SK-N-SH (cell line): ENCODE measurements around the gene CASK. TPM values are rescaled to one million over a fixed set of nuclear protein-coding genes. Genes with fewer than 3 reads are reported as not detected.

Source experiments
- CTCF ChIA-PET: fragments of 300-600, 350-600 bp; formaldehyde crosslinking; extraction: SDS; loops from one replicate; lab custom pipeline; 2021; lab: Yijun Ruan, JAX
- POLR2A ChIA-PET: fragments of 350-600 bp; sonication (Branson Sonifier 250); formaldehyde crosslinking; extraction: SDS; loops from one replicate; lab custom pipeline; 2020; ENCODE audit warnings: antibody characterized with exemption, inconsistent platforms; lab: Yijun Ruan, JAX
- DNase-seq: peaks from one replicate; pipeline ENCODE4 v3.0.0; 2012
- H2AFZ ChIP-seq: fragments of 200-600 bp; sonication (generic); 2 replicates; pipeline ENCODE4 v1.8.1; 2016; ENCODE audit warnings: antibody characterized with exemption, mild to moderate bottlenecking, low read depth
- H3F3A ChIP-seq: fragments of 200-600 bp; sonication (generic); replicated peaks from 2 replicates; pipeline ENCODE3; 2016; ENCODE audit warnings: antibody characterized with exemption, mild to moderate bottlenecking; ENCODE audit not compliant: insufficient read depth
- H3K27ac ChIP-seq, 2 experiments: fragments of 200-500 bp in 1 of 2; fragments of 200-600 bp in 1 of 2; sonication (Bioruptor generic) in 1 of 2; sonication (generic), shearing (Covaris generic) in 1 of 2; 2 replicates each; pipeline versions ENCODE4 v1.5.1 to v1.6.1; 2014 to 2016; ENCODE audit warnings: low read depth in 2 of 2, inconsistent platforms in 1 of 2, low read length in 1 of 2, mild to moderate bottlenecking in 1 of 2, mixed read lengths in 1 of 2
- H3K27me3 ChIP-seq: fragments of 200-600 bp; sonication (generic), shearing (Covaris generic); 2 replicates; pipeline ENCODE4 v1.6.1; 2016; ENCODE audit warnings: mixed run types; ENCODE audit not compliant: insufficient read depth
- H3K36me3 ChIP-seq, 2 experiments: fragments of 200-500 bp in 1 of 2; fragments of 200-600 bp in 1 of 2; sonication (Bioruptor generic) in 1 of 2; sonication (generic) in 1 of 2; replicated peaks in 1 of 2; 2 replicates each; pipeline versions ENCODE3 to v1.5.1; 2014 to 2016; ENCODE audit warnings: low read length in 1 of 2, mild to moderate bottlenecking in 1 of 2; ENCODE audit not compliant: insufficient read depth in 2 of 2, control insufficient read depth in 1 of 2
- H3K4me1 ChIP-seq, 2 experiments: fragments of 200-500 bp in 1 of 2; fragments of 200-600 bp in 1 of 2; sonication (Bioruptor generic) in 1 of 2; sonication (generic), shearing (Covaris generic) in 1 of 2; 2 replicates each; pipeline versions ENCODE4 v1.5.1 to v1.6.1; 2014 to 2016; ENCODE audit warnings: low read depth in 1 of 2, low read length in 1 of 2, mixed run types in 1 of 2; ENCODE audit not compliant: insufficient read depth in 2 of 2, control insufficient read depth in 1 of 2
- H3K4me2 ChIP-seq: fragments of 200-600 bp; sonication (generic), shearing (Covaris generic); 2 replicates; pipeline ENCODE4 v1.6.1; 2017; ENCODE audit warnings: mixed run types
- H3K4me3 ChIP-seq, 2 experiments: fragments of 200-500 bp in 1 of 2; fragments of 200-600 bp in 1 of 2; sonication (Bioruptor generic) in 1 of 2; sonication (generic), shearing (Covaris generic) in 1 of 2; 2 replicates each; pipeline versions ENCODE4 v1.5.1 to v1.8.1; 2014 to 2016; ENCODE audit warnings: low read depth in 2 of 2, inconsistent platforms in 1 of 2, low read length in 1 of 2, mild to moderate bottlenecking in 1 of 2, mixed read lengths in 1 of 2, moderate library complexity in 1 of 2
- H3K79me2 ChIP-seq: fragments of 200-600 bp; sonication (generic); 2 replicates; pipeline ENCODE4 v1.8.1; 2017; ENCODE audit warnings: mild to moderate bottlenecking; ENCODE audit not compliant: insufficient read depth
- H3K9ac ChIP-seq: fragments of 200-600 bp; sonication (generic); 2 replicates; pipeline ENCODE4 v1.6.1; 2017; ENCODE audit warnings: mixed run types
- H3K9me2 ChIP-seq: fragments of 200-600 bp; sonication (generic); 2 replicates; pipeline ENCODE4 v1.6.1; 2017; ENCODE audit warnings: mixed run types
- H3K9me3 ChIP-seq: fragments of 200-600 bp; sonication (generic); 2 replicates; pipeline ENCODE4 v1.6.1; 2017; ENCODE audit warnings: mixed run types, mild to moderate bottlenecking, moderate library complexity
- H4K20me1 ChIP-seq: fragments of 200-600 bp; sonication (generic); 2 replicates; pipeline ENCODE4 v1.6.1; 2017; ENCODE audit warnings: mild to moderate bottlenecking, mixed run types; ENCODE audit not compliant: insufficient read depth
- CHD2 ChIP-seq: fragments of 150-350 bp; IDR thresholded peaks from 2 replicates; pipeline ENCODE4 v1.6.1; 2018; ENCODE audit warnings: low read length; ENCODE audit not compliant: partially characterized antibody
- EZH2phosphoT487 ChIP-seq: fragments of 200-600 bp; sonication (generic); IDR thresholded peaks from 2 replicates; pipeline ENCODE4 v1.6.1; 2017; ENCODE audit warnings: low read depth, mixed run types, mild to moderate bottlenecking, antibody characterized with exemption, moderate library complexity, borderline replicate concordance
- FOXM1 ChIP-seq: IDR thresholded peaks from 2 replicates; pipeline ENCODE4 v1.4.0; 2012; ENCODE audit warnings: low read depth, mild to moderate bottlenecking
- GATA2 ChIP-seq: sonication (generic); formaldehyde crosslinking; IDR thresholded peaks from 2 replicates; pipeline ENCODE4 v1.5.0; 2020; ENCODE audit warnings: mild to moderate bottlenecking, missing genetic modification reagents
- NFIC ChIP-seq: IDR thresholded peaks from 2 replicates; pipeline ENCODE4 v1.4.0; 2012; ENCODE audit warnings: borderline replicate concordance
- NRF1 ChIP-seq: IDR thresholded peaks from 2 replicates; pipeline ENCODE4 v1.6.1; 2012; ENCODE audit warnings: low read depth, mild to moderate bottlenecking, low read length
- POLR2AphosphoS5 ChIP-seq: IDR thresholded peaks from 2 replicates; pipeline ENCODE4 v1.6.1; 2012; ENCODE audit warnings: low read depth, low read length
- SIN3A ChIP-seq: IDR thresholded peaks from 2 replicates; pipeline ENCODE4 v1.6.1; 2012; ENCODE audit warnings: low read depth, mild to moderate bottlenecking, low read length, moderate library complexity, borderline replicate concordance
- SMC3 ChIP-seq: IDR thresholded peaks from 2 replicates; pipeline ENCODE4 v1.6.1; 2012; ENCODE audit warnings: low read depth, low read length, improper control_type of control experiment
- TAF1 ChIP-seq: IDR thresholded peaks from 2 replicates; pipeline ENCODE4 v1.6.1; 2012; ENCODE audit warnings: low read depth, mild to moderate bottlenecking, low read length, moderate library complexity, borderline replicate concordance
- YY1 ChIP-seq: IDR thresholded peaks from 2 replicates; pipeline ENCODE4 v1.4.0; 2012; ENCODE audit warnings: low read depth, mild to moderate bottlenecking
- WGBS: methylation state at CpG from one replicate; pipeline ENCODE4 v1.1.6; 2017; ENCODE audit warnings: low lambda C conversion rate; 5-methylcytosine and 5-hydroxymethylcytosine counted together
- polyA plus RNA-seq, 3 experiments: library from polyadenylated mRNA; depleted of rRNA; stranded (reverse); fragments of >200 nt; gene quantifications; 2 replicates each; pipeline ENCODE4 v1.2.3, GENCODE V29; 2012
- TF ChIP-seq, protein P1 (sequence below): fragments of 150-350 bp; IDR thresholded peaks from 2 replicates; pipeline ENCODE4 v1.6.1; 2017; ENCODE audit warnings: antibody characterized with exemption, low read length, low read depth, borderline replicate concordance
- TF ChIP-seq, protein P2 (sequence below): IDR thresholded peaks from 2 replicates; pipeline ENCODE4 v1.4.0; 2012; ENCODE audit warnings: low read depth, borderline replicate concordance
- TF ChIP-seq, protein P3 (sequence below): fragments of 200-600 bp; sonication (generic); IDR thresholded peaks from 2 replicates; pipeline ENCODE4 v1.6.1; 2017; ENCODE audit warnings: antibody characterized with exemption, mild to moderate bottlenecking, moderate library complexity
- TF ChIP-seq, protein P4 (sequence below): IDR thresholded peaks from 2 replicates; pipeline ENCODE4 v1.6.1; 2012; ENCODE audit warnings: mild to moderate bottlenecking, low read depth, low read length, moderate library complexity
- TF ChIP-seq, protein P5 (sequence below): IDR thresholded peaks from 2 replicates; pipeline ENCODE4 v1.4.0; 2012; ENCODE audit warnings: low read depth, borderline replicate concordance

Gene CASK
- polyA plus RNA-seq, 1 of the 3 experiments (the other 2 are of a cell fraction) = 7.0 TPM

DNA sequence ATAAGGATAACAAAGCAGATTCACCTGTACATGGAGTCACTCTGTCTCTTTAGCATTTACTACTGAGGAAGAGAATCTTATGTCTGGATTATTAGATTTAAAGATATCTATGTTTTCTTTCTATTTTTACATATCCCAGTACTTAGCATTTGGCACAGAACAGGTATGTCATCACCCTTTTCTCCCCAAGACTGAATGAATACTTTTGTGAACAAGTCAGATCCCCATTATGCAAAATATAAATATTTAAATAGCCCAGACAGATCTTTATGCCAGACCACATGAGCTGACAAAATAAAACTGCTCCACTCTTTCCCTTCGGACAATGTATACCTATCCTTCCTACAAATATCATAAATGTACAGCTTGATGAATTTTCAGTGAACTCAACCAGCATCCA is 94.5 kb downstream of the CASK start:
- Histone ChIP-seq H3K4me1 (no peaks in the 10 kb centered on the region; a peak in 1 of 4 replicates), H3F3A (no peaks in the 10 kb centered on the region), H3K9me2 (no peaks in the 10 kb centered on the region), H3K36me3 (no peaks in the 10 kb centered on the region), H4K20me1 (no peaks in the 10 kb centered on the region), H3K9me3 (no peaks in the 10 kb centered on the region), H3K27ac (peak overlapping the region in 1 of 2 experiments; percentile 53; a peak in 1 of 4 replicates), H3K4me3 (no peak overlapping the region), H2AFZ (no peak overlapping the region)
- POLR2A ChIA-PET = no interaction called here
- DNase-seq = no peak
- CTCF ChIA-PET = interaction anchor here (1.2 to 2.1 kb wide), 2 partner anchors 10 to 30 kb away, joined by 4 to 7 read pairs; no protein-coding TSS in a partner anchor
- 32% methylated on average over 1 of the region's 1 CpG for WGBS
- TF ChIP-seq TAF1 (no peak), GATA2 (CRISPR knock-in tag) (no peak), SIN3A (no peak), SMC3 (no peak), CHD2 (no peak), NFIC (no peak), NRF1 (no peak), FOXM1 (no peak), YY1 (no peak), EZH2phosphoT487 (no peak), POLR2AphosphoS5 (no peak)
- TF ChIP-seq, protein P1, sequence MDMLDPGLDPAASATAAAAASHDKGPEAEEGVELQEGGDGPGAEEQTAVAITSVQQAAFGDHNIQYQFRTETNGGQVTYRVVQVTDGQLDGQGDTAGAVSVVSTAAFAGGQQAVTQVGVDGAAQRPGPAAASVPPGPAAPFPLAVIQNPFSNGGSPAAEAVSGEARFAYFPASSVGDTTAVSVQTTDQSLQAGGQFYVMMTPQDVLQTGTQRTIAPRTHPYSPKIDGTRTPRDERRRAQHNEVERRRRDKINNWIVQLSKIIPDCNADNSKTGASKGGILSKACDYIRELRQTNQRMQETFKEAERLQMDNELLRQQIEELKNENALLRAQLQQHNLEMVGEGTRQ = no peak
- TF ChIP-seq, protein P2, sequence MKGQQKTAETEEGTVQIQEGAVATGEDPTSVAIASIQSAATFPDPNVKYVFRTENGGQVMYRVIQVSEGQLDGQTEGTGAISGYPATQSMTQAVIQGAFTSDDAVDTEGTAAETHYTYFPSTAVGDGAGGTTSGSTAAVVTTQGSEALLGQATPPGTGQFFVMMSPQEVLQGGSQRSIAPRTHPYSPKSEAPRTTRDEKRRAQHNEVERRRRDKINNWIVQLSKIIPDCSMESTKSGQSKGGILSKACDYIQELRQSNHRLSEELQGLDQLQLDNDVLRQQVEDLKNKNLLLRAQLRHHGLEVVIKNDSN = no peak
- TF ChIP-seq, protein P3, sequence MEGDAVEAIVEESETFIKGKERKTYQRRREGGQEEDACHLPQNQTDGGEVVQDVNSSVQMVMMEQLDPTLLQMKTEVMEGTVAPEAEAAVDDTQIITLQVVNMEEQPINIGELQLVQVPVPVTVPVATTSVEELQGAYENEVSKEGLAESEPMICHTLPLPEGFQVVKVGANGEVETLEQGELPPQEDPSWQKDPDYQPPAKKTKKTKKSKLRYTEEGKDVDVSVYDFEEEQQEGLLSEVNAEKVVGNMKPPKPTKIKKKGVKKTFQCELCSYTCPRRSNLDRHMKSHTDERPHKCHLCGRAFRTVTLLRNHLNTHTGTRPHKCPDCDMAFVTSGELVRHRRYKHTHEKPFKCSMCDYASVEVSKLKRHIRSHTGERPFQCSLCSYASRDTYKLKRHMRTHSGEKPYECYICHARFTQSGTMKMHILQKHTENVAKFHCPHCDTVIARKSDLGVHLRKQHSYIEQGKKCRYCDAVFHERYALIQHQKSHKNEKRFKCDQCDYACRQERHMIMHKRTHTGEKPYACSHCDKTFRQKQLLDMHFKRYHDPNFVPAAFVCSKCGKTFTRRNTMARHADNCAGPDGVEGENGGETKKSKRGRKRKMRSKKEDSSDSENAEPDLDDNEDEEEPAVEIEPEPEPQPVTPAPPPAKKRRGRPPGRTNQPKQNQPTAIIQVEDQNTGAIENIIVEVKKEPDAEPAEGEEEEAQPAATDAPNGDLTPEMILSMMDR = no peak
- TF ChIP-seq, protein P4, sequence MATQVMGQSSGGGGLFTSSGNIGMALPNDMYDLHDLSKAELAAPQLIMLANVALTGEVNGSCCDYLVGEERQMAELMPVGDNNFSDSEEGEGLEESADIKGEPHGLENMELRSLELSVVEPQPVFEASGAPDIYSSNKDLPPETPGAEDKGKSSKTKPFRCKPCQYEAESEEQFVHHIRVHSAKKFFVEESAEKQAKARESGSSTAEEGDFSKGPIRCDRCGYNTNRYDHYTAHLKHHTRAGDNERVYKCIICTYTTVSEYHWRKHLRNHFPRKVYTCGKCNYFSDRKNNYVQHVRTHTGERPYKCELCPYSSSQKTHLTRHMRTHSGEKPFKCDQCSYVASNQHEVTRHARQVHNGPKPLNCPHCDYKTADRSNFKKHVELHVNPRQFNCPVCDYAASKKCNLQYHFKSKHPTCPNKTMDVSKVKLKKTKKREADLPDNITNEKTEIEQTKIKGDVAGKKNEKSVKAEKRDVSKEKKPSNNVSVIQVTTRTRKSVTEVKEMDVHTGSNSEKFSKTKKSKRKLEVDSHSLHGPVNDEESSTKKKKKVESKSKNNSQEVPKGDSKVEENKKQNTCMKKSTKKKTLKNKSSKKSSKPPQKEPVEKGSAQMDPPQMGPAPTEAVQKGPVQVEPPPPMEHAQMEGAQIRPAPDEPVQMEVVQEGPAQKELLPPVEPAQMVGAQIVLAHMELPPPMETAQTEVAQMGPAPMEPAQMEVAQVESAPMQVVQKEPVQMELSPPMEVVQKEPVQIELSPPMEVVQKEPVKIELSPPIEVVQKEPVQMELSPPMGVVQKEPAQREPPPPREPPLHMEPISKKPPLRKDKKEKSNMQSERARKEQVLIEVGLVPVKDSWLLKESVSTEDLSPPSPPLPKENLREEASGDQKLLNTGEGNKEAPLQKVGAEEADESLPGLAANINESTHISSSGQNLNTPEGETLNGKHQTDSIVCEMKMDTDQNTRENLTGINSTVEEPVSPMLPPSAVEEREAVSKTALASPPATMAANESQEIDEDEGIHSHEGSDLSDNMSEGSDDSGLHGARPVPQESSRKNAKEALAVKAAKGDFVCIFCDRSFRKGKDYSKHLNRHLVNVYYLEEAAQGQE = no peak
- TF ChIP-seq, protein P5, sequence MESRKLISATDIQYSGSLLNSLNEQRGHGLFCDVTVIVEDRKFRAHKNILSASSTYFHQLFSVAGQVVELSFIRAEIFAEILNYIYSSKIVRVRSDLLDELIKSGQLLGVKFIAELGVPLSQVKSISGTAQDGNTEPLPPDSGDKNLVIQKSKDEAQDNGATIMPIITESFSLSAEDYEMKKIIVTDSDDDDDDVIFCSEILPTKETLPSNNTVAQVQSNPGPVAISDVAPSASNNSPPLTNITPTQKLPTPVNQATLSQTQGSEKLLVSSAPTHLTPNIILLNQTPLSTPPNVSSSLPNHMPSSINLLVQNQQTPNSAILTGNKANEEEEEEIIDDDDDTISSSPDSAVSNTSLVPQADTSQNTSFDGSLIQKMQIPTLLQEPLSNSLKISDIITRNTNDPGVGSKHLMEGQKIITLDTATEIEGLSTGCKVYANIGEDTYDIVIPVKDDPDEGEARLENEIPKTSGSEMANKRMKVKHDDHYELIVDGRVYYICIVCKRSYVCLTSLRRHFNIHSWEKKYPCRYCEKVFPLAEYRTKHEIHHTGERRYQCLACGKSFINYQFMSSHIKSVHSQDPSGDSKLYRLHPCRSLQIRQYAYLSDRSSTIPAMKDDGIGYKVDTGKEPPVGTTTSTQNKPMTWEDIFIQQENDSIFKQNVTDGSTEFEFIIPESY = no peak
- TF ChIP-seq, all 33 proteins: peak for 0
- Histone ChIP-seq H3K27me3 (no peaks in the 10 kb centered on the region), H3K9ac (no peak overlapping the region), H3K4me2 (no peak overlapping the region), H3K79me2 (no peaks in the 10 kb centered on the region)
